H9 (cell line): ENCODE results near the gene AKT3. TPM values are rescaled to one million over a fixed set of nuclear protein-coding genes. Genes with fewer than 3 reads are reported as not detected.

Source experiments
- DNase-seq: peaks from one replicate; pipeline ENCODE4 v3.0.0-alpha.2; 2017
- H2AFZ ChIP-seq: one replicate; pipeline ENCODE4 v1.6.1; 2013; ENCODE audit warnings: mild to moderate bottlenecking, low read length, control low read depth, moderate library complexity
- H2AK5ac ChIP-seq: 2 replicates; pipeline ENCODE4 v1.6.1; 2013; ENCODE audit warnings: low read length, control low read depth, mixed read lengths; ENCODE audit not compliant: insufficient read length
- H2BK120ac ChIP-seq: one replicate; pipeline ENCODE4 v1.6.1; 2013; ENCODE audit warnings: low read depth, mild to moderate bottlenecking, low read length, control low read depth, inconsistent platforms; ENCODE audit not compliant: poor library complexity, severe bottlenecking
- H2BK12ac ChIP-seq: 2 replicates; pipeline ENCODE4 v1.6.1; 2013; ENCODE audit warnings: low read length, control low read depth, mixed read lengths, low read depth; ENCODE audit not compliant: insufficient read length
- H2BK15ac ChIP-seq: 2 replicates; pipeline ENCODE4 v1.6.1; 2013; ENCODE audit warnings: low read depth, low read length, control low read depth
- H2BK20ac ChIP-seq: one replicate; pipeline ENCODE4 v1.6.1; 2013; ENCODE audit warnings: low read depth, mild to moderate bottlenecking, low read length, control low read depth, inconsistent platforms; ENCODE audit not compliant: poor library complexity, severe bottlenecking
- H2BK5ac ChIP-seq: 2 replicates; pipeline ENCODE4 v1.6.1; 2013; ENCODE audit warnings: low read length, control low read depth, mixed read lengths; ENCODE audit not compliant: insufficient read length
- H3K14ac ChIP-seq: 2 replicates; pipeline ENCODE4 v1.6.1; 2013; ENCODE audit warnings: low read length, control low read depth; ENCODE audit not compliant: insufficient read depth
- H3K18ac ChIP-seq: 2 replicates; pipeline ENCODE4 v1.6.1; 2013; ENCODE audit warnings: low read depth, mild to moderate bottlenecking, mixed read lengths, low read length, control low read depth; ENCODE audit not compliant: insufficient read length
- H3K23ac ChIP-seq: 2 replicates; pipeline ENCODE4 v1.6.1; 2013; ENCODE audit warnings: low read length, control low read depth, mixed read lengths, low read depth; ENCODE audit not compliant: insufficient read length
- H3K23me2 ChIP-seq: 2 replicates; pipeline ENCODE4 v1.6.1; 2013; ENCODE audit warnings: low read depth, mild to moderate bottlenecking, mixed read lengths, low read length, control low read depth; ENCODE audit not compliant: insufficient read length, poor library complexity, severe bottlenecking
- H3K27ac ChIP-seq: 2 replicates; pipeline ENCODE4 v1.5.1; 2013; ENCODE audit warnings: low read length, control low read depth, mixed read lengths, low read depth; ENCODE audit not compliant: insufficient read length
- H3K27me3 ChIP-seq: 2 replicates; pipeline ENCODE4 v1.6.1; 2013; ENCODE audit warnings: low read length, control low read depth, inconsistent platforms; ENCODE audit not compliant: insufficient read depth
- H3K4ac ChIP-seq: 2 replicates; pipeline ENCODE4 v1.6.1; 2013; ENCODE audit warnings: low read depth, mild to moderate bottlenecking, control low read depth, inconsistent platforms, low read length, moderate library complexity
- H3K4me1 ChIP-seq: 2 replicates; pipeline ENCODE4 v1.6.1; 2013; ENCODE audit warnings: low read length, control low read depth, inconsistent platforms; ENCODE audit not compliant: insufficient read depth
- H3K4me2 ChIP-seq: 2 replicates; pipeline ENCODE4 v1.6.1; 2013; ENCODE audit warnings: low read length, control low read depth, mixed read lengths; ENCODE audit not compliant: insufficient read length, insufficient read depth
- H3K56ac ChIP-seq: 2 replicates; pipeline ENCODE4 v1.6.1; 2013; ENCODE audit warnings: low read depth, mild to moderate bottlenecking, mixed read lengths, low read length, control low read depth; ENCODE audit not compliant: insufficient read length
- H3K79me1 ChIP-seq: 2 replicates; pipeline ENCODE4 v1.6.1; 2013; ENCODE audit warnings: low read depth, mild to moderate bottlenecking, moderate library complexity, low read length, control low read depth, inconsistent platforms; ENCODE audit not compliant: insufficient read depth, poor library complexity, severe bottlenecking
- H3K79me2 ChIP-seq: 2 replicates; pipeline ENCODE4 v1.6.1; 2013; ENCODE audit warnings: low read length, control low read depth, inconsistent platforms; ENCODE audit not compliant: insufficient read depth
- H3K9ac ChIP-seq: 2 replicates; pipeline ENCODE4 v1.6.1; 2013; ENCODE audit warnings: low read length, control low read depth, mixed read lengths; ENCODE audit not compliant: insufficient read length; ENCODE audit errors: extremely low read depth
- H3K9me3 ChIP-seq: one replicate; pipeline ENCODE4 v1.6.1; 2013; ENCODE audit warnings: low read depth, low read length, inconsistent platforms; ENCODE audit not compliant: control insufficient read depth
- H3T11ph ChIP-seq: one replicate; pipeline ENCODE4 v1.6.1; 2013; ENCODE audit warnings: mild to moderate bottlenecking, low read length, control low read depth, inconsistent platforms
- H4K20me1 ChIP-seq: one replicate; pipeline ENCODE4 v1.6.1; 2013; ENCODE audit not compliant: control insufficient read depth, insufficient read length, insufficient read depth
- H4K5ac ChIP-seq: 2 replicates; pipeline ENCODE4 v1.6.1; 2013; ENCODE audit warnings: low read depth, mild to moderate bottlenecking, mixed read lengths, low read length, control low read depth; ENCODE audit not compliant: insufficient read length
- H4K8ac ChIP-seq: replicated peaks from 2 replicates; pipeline ENCODE4 v1.6.1; 2013; ENCODE audit warnings: low read length, control low read depth, mixed read lengths, low read depth; ENCODE audit not compliant: insufficient read length
- H4K91ac ChIP-seq: 2 replicates; pipeline ENCODE4 v1.6.1; 2013; ENCODE audit warnings: low read depth, mild to moderate bottlenecking, moderate library complexity, mixed read lengths, low read length, control low read depth; ENCODE audit not compliant: insufficient read length
- H3K27ac Mint-ChIP-seq, 3 experiments: 2 replicates in 2 of 3; 3 replicates in 1 of 3; pipeline ENCODE4 v1.8.0; 2020 to 2021; ENCODE audit warnings: mixed read lengths in 3 of 3, mild to moderate bottlenecking in 1 of 3, moderate library complexity in 1 of 3
- H3K27me3 Mint-ChIP-seq: 2 replicates; pipeline ENCODE4 v1.8.0; 2021; ENCODE audit warnings: low read depth, mild to moderate bottlenecking, moderate library complexity, mixed read lengths
- H3K36me3 Mint-ChIP-seq, 3 experiments: 2 replicates in 2 of 3; 3 replicates in 1 of 3; pipeline ENCODE4 v1.8.0; 2020 to 2021; ENCODE audit warnings: low read depth in 3 of 3, mixed read lengths in 3 of 3; ENCODE audit not compliant: insufficient read depth in 1 of 3
- H3K4me1 Mint-ChIP-seq, 2 experiments: 2 replicates each; pipeline ENCODE4 v1.8.0; 2020; ENCODE audit warnings: mixed read lengths in 2 of 2
- H3K4me3 Mint-ChIP-seq, 2 experiments: 2 replicates in 1 of 2; 3 replicates in 1 of 2; pipeline ENCODE4 v1.8.0; 2020 to 2021; ENCODE audit warnings: mild to moderate bottlenecking in 2 of 2, mixed read lengths in 2 of 2, moderate library complexity in 1 of 2
- H3K9me3 Mint-ChIP-seq, 2 experiments: 2 replicates in 1 of 2; 3 replicates in 1 of 2; pipeline ENCODE4 v1.8.0; 2020; ENCODE audit warnings: mild to moderate bottlenecking in 2 of 2, mixed read lengths in 2 of 2, moderate library complexity in 1 of 2
- CTCF ChIP-seq: fragments of 200-600 bp; sonication (generic); conservative IDR thresholded peaks from 3 replicates; pipeline ENCODE4 v1.8.0; 2021; ENCODE audit warnings: antibody characterized with exemption, mild to moderate bottlenecking
- WGBS: extraction: QIAGEN DNeasy Blood & Tissue Kit; methylation state at CpG from one replicate; pipeline ENCODE4 v1.1.7; 2013; ENCODE audit warnings: missing lambda C conversion rate, low lambda C conversion rate, mixed read lengths; ENCODE audit not compliant: insufficient read length; ENCODE audit errors: extremely low coverage; 5-methylcytosine and 5-hydroxymethylcytosine counted together
- total RNA-seq: library from RNA; stranded (reverse); gene quantifications from 2 replicates; pipeline ENCODE4 v1.2.1, GENCODE V29; 2021

The AKT3 gene
- total RNA-seq, 1 experiment from 2014 or later, result 27.8 TPM

- Histone ChIP-seq H2BK12ac (no peak overlapping the region), H3K79me2 (no peaks in the 10 kb centered on the region), H3K4ac (no peak overlapping the region), H3K79me1 (no peaks in the 10 kb centered on the region), H3K23me2 (no peaks in the 10 kb centered on the region), H4K20me1 (no peaks in the 10 kb centered on the region), H2AFZ (no peak overlapping the region), H3K23ac (no peak overlapping the region), H3K9me3 (no peaks in the 10 kb centered on the region), H3K27me3 (no peaks in the 10 kb centered on the region), H3K18ac (no peak overlapping the region), H2BK15ac (no peak overlapping the region), H3K4me1 (no peaks in the 10 kb centered on the region), H2BK5ac (no peak overlapping the region), H2AK5ac (no peak overlapping the region), H3T11ph (no peak overlapping the region), H4K8ac (no peak overlapping the region), H3K56ac (no peak overlapping the region), H4K91ac (no peak overlapping the region), H2BK20ac (no peak overlapping the region), H2BK120ac (no peak overlapping the region), H4K5ac (no peak overlapping the region), H3K4me2 (no peak overlapping the region), H3K14ac (no peak overlapping the region), H3K9ac (no peak overlapping the region), H3K27ac (no peak overlapping the region)
- H3K27ac Mint-ChIP-seq, result no peak overlapping the region
- no peaks in the 10 kb centered on the region for H3K4me1 Mint-ChIP-seq
- no peak for DNase-seq
- no peak overlapping the region for H3K4me3 Mint-ChIP-seq
- H3K27me3 Mint-ChIP-seq, result no peaks in the 10 kb centered on the region
- no peak for TF ChIP-seq CTCF
- WGBS, result no CpG with 5 or more reads among the region's 4 CpGs
- peaks cover 13 to 24% of the 10 kb centered on the region in 2 experiments for H3K9me3 Mint-ChIP-seq
- H3K36me3 Mint-ChIP-seq, result peaks cover 20 to 34% (median 24%) of the 10 kb centered on the region in 3 experiments
Observed at GRCh38 chr1:243639027-243639658, 210.9 kb downstream of the AKT3 start.
